ENCODE results near the gene POU6F2.

The POU6F2 gene

DNA sequence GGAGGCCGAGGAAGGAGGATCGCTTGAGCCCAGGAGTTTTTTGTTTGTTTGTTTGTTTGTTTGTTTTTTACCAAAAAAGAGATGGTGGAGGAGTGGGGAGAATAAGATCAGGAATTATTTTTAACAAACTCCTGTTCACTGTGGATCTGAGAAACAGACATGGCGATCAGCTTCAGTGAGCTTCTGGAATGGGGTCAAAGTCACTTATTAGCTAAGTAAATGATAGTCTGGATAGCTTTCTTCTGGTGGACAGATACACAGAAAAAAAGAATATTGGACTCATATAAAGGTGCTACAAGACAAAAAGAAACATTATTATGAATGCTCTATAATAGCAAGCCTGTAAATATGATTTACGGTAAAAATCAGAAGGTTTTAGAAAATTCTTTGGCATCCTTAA is 85.1 kb downstream of the POU6F2 start:
- H3K4me3 ChIP-seq (ENCODE audit: low read depth, low read length), result no peak overlapping the region
- TF ChIP-seq, protein P1, sequence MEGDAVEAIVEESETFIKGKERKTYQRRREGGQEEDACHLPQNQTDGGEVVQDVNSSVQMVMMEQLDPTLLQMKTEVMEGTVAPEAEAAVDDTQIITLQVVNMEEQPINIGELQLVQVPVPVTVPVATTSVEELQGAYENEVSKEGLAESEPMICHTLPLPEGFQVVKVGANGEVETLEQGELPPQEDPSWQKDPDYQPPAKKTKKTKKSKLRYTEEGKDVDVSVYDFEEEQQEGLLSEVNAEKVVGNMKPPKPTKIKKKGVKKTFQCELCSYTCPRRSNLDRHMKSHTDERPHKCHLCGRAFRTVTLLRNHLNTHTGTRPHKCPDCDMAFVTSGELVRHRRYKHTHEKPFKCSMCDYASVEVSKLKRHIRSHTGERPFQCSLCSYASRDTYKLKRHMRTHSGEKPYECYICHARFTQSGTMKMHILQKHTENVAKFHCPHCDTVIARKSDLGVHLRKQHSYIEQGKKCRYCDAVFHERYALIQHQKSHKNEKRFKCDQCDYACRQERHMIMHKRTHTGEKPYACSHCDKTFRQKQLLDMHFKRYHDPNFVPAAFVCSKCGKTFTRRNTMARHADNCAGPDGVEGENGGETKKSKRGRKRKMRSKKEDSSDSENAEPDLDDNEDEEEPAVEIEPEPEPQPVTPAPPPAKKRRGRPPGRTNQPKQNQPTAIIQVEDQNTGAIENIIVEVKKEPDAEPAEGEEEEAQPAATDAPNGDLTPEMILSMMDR (IDR thresholded peaks at IDR 0.05; ENCODE audit: low read depth, low read length), result no peak

DNA sequence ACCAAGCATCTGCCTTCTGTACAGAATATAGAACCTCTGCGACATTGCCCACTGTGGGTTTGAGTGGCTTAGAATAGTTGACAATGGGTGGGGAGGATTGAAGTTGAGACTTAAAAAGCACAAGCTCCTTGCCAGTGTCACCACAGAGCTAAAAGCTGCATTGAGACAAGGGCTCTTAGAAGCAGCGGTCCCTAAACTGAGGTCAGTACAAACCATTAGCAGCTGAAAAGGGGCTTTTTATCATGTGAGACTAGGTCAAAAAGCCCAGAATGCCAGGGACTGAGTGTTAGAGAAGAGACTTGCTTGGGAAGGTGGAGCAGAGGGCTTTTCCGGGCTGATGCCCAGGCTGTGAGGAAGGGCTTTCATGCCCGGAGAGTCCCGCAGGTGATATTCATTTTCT is 91.3 kb downstream of the POU6F2 start:
- no peak overlapping the region for H3K4me3 ChIP-seq (ENCODE audit: low read depth, low read length)
- TF ChIP-seq, protein P1 (IDR thresholded peaks at IDR 0.05; ENCODE audit: low read depth, low read length), result no peak

DNA sequence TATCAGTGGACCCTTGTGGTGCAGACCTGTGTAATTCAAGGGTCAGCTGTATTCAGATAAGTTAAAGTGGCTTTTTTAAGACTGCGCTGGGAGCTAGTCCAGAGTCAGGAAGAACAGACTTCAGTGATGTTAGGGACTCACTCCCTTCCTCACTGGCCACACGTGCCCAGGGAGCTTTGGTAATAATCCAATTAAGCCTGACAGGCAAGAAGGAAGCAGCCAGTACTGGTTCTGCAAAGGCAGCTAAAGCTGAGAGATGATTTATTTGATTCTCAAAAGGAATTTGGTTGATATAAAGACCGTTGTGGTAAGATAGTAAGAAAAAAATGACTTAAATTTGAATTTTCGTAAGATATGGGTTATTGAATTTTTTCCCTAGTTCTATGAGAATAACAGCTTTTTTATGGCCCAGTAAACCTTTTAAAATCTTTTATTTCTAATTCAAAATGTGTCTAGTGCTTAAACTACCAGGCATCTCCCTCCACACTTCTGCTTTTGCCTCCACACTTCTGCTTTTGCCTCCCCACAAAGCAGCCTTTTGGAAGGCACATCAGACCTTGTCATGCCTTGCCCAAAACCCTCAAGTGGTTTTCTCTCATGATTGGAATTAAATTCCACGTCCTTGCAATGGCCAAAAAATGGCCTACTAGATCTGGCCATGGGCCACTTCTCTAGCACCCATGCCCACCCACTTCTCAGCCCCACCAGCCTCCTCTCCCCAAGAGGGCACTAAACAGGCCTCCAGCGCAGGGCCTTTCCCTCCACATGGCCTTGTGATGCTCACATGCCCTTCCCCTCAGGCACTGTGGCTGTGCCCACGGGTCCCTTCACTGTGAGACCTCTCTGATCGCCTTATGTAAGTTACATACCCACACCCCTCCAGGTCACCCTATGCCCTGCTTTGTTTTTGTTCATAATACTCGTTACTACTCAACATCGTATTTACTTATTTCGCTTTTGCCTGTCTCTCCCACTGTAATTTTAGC is 92.5 kb downstream of the POU6F2 start:
- TF ChIP-seq, protein P1 (IDR thresholded peaks at IDR 0.05; ENCODE audit: low read depth, low read length), result no peak

DNA sequence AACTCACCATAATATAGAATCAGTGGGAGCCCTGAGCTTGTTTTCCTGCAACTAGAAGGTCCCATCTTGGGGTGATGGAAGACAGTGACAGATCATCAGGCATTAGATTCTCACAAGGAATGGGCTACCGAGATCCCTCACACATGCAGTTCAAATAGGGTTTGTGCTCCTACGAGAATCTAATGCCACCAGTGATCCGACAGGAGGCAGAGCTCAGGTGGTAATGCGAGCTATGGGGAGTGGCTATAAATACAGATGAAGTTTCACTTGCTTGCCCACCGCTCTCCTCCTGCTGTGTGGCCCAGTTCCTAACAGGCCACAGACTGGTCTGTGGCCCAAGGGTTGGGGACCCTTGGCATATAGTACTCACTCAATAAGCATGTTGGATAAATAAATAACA is 93.4 kb downstream of the POU6F2 start:
- TF ChIP-seq, protein P1 (IDR thresholded peaks at IDR 0.05; ENCODE audit: low read depth, low read length), result no peak
- no peak overlapping the region for H3K4me3 ChIP-seq (ENCODE audit: low read depth, low read length)

More for the DNA sequence above, 92.5 kb downstream of the POU6F2 start:
- no peak overlapping the region for H3K4me3 ChIP-seq (ENCODE audit: low read depth, low read length)

DNA sequence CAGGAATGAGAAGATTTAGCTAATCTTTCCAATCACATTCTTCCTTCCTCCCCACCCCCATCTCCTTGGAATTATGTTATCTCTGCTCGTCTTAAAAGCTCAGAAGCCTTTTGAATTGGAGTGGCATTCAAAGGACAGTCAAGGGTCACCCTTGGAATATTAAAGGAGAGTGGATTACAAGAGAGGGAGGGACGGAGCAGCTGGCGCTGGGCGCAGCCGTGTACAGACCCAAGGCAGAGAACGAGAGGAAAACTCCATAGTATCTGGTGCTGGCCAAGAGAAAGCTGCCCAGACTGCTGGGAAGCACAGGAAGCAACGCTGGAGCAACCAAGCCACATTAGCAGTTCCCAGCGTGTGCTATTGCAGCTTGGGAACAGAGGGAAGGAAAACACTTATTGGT is 95.7 kb downstream of the POU6F2 start:
- no peak overlapping the region for H3K4me3 ChIP-seq (ENCODE audit: low read depth, low read length)
- TF ChIP-seq, protein P1 (IDR thresholded peaks at IDR 0.05; ENCODE audit: low read depth, low read length), result no peak

DNA sequence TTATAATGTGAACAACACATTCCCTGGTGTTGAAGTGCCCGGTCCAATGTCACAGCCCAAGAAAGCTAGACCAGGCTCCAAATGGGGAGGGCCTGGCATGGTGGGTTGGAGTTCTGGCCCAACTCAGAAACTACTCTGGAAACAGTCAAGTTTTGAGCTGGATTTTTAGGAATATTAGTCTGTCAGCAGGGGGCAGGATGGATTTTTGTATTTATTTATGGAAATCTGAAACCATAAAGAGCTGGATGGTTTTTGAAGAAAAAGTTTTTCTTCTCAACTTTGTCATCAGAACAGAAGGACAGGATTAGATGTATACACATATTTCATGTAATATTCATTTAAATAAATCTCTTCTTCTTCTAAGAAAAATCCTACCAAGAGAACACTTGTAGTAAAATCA is 97.5 kb downstream of the POU6F2 start:
- TF ChIP-seq, protein P1 (IDR thresholded peaks at IDR 0.05; ENCODE audit: low read depth, low read length), result no peak
- no peak overlapping the region for H3K4me3 ChIP-seq (ENCODE audit: low read depth, low read length)

DNA sequence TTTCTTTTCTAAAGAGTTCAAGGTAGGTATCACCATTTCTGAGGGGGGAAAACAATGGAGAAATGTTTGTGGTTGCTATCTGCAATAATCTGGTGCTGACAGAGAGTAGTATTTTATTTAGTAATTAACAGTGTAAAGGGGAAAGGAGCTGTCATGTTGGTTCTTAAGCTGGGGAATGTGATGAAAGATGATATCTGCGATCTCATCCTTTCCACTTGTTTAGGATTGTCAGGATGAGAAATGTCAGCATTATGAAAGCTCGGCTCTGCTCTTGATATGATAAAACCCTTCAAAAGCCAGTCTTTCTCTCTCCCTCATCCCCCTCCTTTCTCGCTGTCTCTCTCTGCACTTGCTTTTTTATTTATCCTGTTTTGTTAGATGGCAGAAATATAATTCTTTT is 106.1 kb downstream of the POU6F2 start:
- H3K4me3 ChIP-seq (ENCODE audit: low read depth, low read length), result no peak overlapping the region
- TF ChIP-seq, protein P1 (IDR thresholded peaks at IDR 0.05; ENCODE audit: low read depth, low read length), result no peak

All from WI38 (cell line).